Neural crest cell (in vitro differentiated cells): ENCODE results near the gene HSPBP1. TPM values are rescaled to one million over a fixed set of nuclear protein-coding genes. Genes with fewer than 3 reads are reported as not detected.

ENCODE experiments used
- DNase-seq: peaks from one replicate; pipeline ENCODE4 v3.0.0; 2021; ENCODE audit warnings: low read depth, mixed read lengths, low spot score
- H3K27ac Mint-ChIP-seq: one replicate; pipeline ENCODE4 v1.8.0; 2021; ENCODE audit warnings: mild to moderate bottlenecking, mixed read lengths; ENCODE audit not compliant: unreplicated experiment
- H3K27me3 Mint-ChIP-seq: 2 replicates; pipeline ENCODE4 v1.8.0; 2021; ENCODE audit warnings: low read depth, mild to moderate bottlenecking, mixed read lengths
- H3K36me3 Mint-ChIP-seq: 2 replicates; pipeline ENCODE4 v1.8.0; 2021; ENCODE audit warnings: low read depth, mild to moderate bottlenecking, mixed read lengths
- H3K4me1 Mint-ChIP-seq: 2 replicates; pipeline ENCODE4 v1.8.0; 2021; ENCODE audit warnings: mixed read lengths
- H3K4me3 Mint-ChIP-seq: one replicate; pipeline ENCODE4 v1.8.0; 2021; ENCODE audit warnings: mild to moderate bottlenecking, mixed read lengths
- H3K9me3 Mint-ChIP-seq: 2 replicates; pipeline ENCODE4 v1.8.0; 2021; ENCODE audit warnings: mixed read lengths
- total RNA-seq: library from RNA; stranded (reverse); gene quantifications from 2 replicates; pipeline ENCODE4 v1.2.1, GENCODE V29; 2021
- TF ChIP-seq, protein P1 (sequence below): fragments of 200-600 bp; sonication (generic); conservative IDR thresholded peaks from 2 replicates; pipeline ENCODE4 v1.5.0; 2021; ENCODE audit warnings: antibody characterized with exemption, mild to moderate bottlenecking

The HSPBP1 gene
- total RNA-seq, 1 donor from 2014 or later: 54.7 TPM

DNA sequence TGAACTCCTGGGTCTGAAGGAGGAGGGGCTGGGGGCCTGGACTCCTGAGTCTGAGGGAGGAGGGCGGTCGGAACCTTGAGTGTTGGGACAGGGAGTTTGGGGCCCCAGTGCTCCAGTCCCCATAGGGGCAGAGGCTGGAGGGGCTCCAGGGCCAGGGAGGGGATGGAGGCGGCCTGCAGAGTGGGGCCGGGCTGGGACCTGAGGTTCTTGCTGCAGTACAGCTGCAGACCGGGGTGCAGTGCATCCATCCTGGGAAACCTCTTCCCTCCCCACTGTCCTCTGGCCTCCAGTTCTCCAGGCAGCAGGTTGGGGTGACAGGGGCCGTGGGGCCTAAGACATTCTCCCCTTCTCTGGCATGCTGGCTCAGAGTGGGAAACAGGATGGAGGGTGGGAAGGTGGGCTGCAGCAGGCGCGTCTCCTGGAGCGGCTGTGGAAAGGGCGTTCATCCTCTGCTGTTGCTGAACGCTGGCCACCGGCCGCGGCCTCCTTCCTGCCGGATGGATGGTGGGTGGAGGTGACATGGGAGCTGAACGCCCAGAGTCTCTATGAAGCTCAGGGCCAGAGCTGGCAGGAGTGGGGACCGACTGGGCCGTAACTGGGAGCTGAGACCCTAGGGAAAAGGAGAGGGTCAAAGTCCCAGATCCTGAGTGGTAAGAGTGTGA is 5.5 kb upstream of the HSPBP1 start:
- DNase-seq: no peak

DNA sequence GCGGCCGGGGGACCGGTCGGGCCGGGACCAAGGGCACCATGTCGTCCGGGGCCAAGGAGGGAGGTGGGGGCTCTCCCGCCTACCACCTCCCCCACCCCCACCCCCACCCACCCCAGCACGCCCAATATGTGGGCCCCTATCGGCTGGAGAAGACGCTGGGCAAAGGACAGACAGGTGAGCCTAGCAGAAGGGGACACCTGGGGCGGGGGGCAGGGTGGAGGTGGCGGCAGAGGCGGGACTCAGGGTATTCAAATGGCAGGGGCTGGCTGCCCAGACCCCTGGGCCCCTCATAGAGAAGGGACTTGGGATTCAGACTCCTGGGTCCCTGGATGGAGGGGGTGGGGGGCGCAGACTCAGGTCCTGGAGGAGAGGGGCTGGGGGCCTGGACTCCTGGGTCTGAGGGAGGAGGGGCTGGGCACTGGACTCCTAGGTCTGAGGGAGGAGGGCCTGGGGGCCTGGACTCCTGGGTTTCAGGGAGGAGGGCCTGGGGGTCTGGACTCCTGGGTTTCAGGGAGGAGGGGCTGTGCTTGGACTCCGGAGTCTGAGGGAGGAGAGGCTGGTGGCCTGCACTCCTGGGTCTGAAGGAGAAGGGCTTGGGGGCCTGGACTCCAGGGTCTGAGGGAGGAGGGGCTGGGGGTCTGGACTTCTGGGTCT is 4.6 kb upstream of the HSPBP1 start:
- Mint-ChIP-seq H3K9me3 (no peaks in the 10 kb centered on the region), H3K27me3 (no peaks in the 10 kb centered on the region), H3K27ac (peak overlapping the region; percentile 71), H3K4me1 (peaks cover 44% of the 10 kb centered on the region), H3K4me3 (peak overlapping the region; percentile 88), H3K36me3 (peaks cover under 1% of the 10 kb centered on the region)
- DNase-seq: no peak
- TF ChIP-seq, protein P1, sequence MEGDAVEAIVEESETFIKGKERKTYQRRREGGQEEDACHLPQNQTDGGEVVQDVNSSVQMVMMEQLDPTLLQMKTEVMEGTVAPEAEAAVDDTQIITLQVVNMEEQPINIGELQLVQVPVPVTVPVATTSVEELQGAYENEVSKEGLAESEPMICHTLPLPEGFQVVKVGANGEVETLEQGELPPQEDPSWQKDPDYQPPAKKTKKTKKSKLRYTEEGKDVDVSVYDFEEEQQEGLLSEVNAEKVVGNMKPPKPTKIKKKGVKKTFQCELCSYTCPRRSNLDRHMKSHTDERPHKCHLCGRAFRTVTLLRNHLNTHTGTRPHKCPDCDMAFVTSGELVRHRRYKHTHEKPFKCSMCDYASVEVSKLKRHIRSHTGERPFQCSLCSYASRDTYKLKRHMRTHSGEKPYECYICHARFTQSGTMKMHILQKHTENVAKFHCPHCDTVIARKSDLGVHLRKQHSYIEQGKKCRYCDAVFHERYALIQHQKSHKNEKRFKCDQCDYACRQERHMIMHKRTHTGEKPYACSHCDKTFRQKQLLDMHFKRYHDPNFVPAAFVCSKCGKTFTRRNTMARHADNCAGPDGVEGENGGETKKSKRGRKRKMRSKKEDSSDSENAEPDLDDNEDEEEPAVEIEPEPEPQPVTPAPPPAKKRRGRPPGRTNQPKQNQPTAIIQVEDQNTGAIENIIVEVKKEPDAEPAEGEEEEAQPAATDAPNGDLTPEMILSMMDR: no peak

More for the DNA sequence above, 5.5 kb upstream of the HSPBP1 start:
- Mint-ChIP-seq H3K4me3 (peak overlapping the region; percentile 88), H3K9me3 (no peaks in the 10 kb centered on the region), H3K4me1 (peaks cover 36% of the 10 kb centered on the region), H3K27ac (peak overlapping the region; percentile 71), H3K27me3 (no peaks in the 10 kb centered on the region), H3K36me3 (peaks cover 5% of the 10 kb centered on the region)
- TF ChIP-seq, protein P1: no peak

DNA sequence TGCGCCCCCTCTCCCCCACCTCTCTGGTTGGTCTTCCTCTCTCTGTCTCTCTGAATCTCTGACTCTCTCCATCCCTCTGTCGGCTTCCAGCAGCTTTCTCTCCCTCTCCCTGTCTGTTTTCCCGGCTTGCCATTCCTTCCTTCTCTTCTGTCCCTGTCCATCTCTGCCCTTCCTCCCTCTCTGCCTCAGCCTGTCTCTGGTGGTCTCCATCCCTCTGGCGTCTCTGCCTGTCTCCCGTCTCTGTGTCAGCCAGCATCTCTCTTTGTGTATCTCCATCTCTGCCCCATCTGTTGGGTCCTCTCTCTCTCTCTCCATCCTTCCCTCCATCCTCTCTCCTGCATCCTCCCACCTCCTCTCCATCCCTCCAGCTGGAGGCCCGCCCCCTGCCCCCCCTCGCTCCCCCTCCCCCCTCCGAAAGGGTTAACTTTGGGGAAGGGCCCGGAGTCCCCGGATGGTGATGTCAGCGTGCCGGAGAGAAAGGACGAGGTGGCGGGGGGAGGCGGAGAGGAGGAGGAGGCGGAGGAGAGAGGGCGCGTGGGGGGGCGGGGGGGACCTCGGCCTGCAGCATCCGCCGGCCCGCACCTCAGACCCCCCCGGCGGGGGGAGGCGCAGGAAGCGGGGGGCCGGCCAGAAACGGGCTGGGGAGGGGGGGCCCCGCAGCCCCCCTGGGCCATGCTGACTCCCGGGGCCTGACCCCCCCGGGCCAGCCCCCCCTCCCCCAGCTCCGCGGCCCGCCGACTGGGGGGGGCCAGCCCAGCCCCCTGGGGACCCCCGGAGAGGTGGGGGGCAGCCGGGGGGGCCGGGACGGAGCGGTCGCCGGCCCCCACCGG is 3.9 kb upstream of the HSPBP1 start, which contains the start of gene BRSK1:
Gene BRSK1, plus strand, starts transcription at position 450 of the 830 bp plus-strand sequence. CDS start 446 bp downstream, outside the sequence.
- peaks cover 50% of the 10 kb centered on the region for H3K4me1 Mint-ChIP-seq
- DNase-seq: peak; percentile 65

DNA sequence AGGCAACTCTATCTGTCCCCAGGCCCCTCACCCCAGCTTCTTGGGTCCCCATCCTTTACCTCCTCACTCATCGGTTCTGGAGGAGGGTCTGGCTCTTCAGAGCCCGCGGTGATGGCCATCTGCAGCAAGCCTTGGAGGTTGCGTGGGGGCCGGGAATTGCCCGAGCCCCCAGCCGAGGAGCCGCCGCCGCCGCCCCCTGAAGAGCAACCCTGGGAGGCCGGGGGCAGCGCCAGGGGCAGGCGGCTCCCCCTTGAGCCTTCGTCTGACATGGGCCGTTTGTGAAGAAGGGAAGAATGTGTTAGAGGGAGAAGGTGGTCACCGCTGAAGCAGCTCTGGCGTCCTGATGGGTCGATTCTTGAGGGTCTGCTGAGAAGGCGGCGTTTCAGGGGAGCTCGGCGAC is 570 bp downstream of the HSPBP1 start:
- H3K27ac Mint-ChIP-seq: peak overlapping the region; percentile 99
- TF ChIP-seq, protein P1: no peak
- no peak for DNase-seq
- peaks cover 3% of the 10 kb centered on the region for H3K36me3 Mint-ChIP-seq
- peaks cover 36% of the 10 kb centered on the region for H3K4me1 Mint-ChIP-seq
- peak overlapping the region; percentile 99 for H3K4me3 Mint-ChIP-seq
- no peaks in the 10 kb centered on the region for H3K9me3 Mint-ChIP-seq
- no peaks in the 10 kb centered on the region for H3K27me3 Mint-ChIP-seq

More for the DNA sequence above, 3.9 kb upstream of the HSPBP1 start, which contains the start of gene BRSK1:
- H3K9me3 Mint-ChIP-seq: no peaks in the 10 kb centered on the region
- no peaks in the 10 kb centered on the region for H3K27me3 Mint-ChIP-seq
- peak within 1 kb of the TSS; percentile 88 for H3K4me3 Mint-ChIP-seq
- TF ChIP-seq, protein P1: no peak
- H3K27ac Mint-ChIP-seq: peak within 1 kb of the TSS; percentile 87
- no peaks in the 10 kb centered on the region for H3K36me3 Mint-ChIP-seq

DNA sequence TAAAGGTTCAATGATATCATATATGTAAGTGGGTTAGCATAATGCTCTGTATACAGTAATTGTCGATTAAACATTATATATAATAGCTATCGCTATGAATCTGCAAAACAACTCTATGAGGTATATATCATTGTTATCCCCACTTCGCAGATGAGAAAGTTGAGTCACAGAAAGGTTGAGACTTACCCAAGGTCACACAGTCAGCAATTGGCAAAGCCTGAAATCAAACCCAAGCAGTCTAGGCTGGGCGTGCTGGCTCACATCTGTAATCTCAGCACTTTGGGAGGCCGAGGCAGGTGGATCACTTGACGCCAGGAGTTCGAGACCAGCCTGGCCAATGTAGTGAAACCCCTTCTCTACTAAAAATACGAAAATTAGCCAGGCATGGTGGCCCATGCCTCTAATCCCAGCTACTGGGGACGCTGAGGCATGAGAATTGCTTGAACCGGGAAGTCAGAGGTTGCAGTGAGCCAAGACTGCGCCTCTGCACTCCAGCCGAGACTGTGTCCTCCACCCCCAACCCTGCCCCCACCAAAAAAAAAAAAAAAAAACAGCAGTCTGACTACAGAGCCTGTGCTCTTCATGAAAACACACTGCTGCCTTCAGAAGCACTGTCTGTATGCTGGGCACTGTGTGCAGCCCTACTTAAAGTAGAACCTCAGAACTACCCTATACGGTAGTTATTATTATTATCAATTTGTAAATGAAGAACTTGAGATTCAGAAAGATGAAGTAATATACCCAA is 1.3 kb downstream of the HSPBP1 start:
- Mint-ChIP-seq H3K9me3 (no peaks in the 10 kb centered on the region), H3K27ac (peak overlapping the region; percentile 35), H3K4me3 (peak overlapping the region; percentile 99), H3K36me3 (peaks cover 3% of the 10 kb centered on the region), H3K27me3 (no peaks in the 10 kb centered on the region), H3K4me1 (peaks cover 33% of the 10 kb centered on the region)
- TF ChIP-seq, protein P1: no peak
- no peak for DNase-seq
